Parathyroid adenoma (tissue), 2 donors: ENCODE results near the gene TAS2R31.
"Not testable (repeated sequence)": the region's sequence is repeated elsewhere in the genome, so short reads cannot be mapped to it uniquely, and the experiment has no call there.

ENCODE experiments used
- H2AFZ ChIP-seq: fragments of 300-600 bp; sonication (generic); one replicate; pipeline ENCODE4 v1.7.0; 2017; ENCODE audit warnings: antibody characterized with exemption, mild to moderate bottlenecking
- H3K27ac ChIP-seq: fragments of 300-600 bp; sonication (generic); one replicate; pipeline ENCODE4 v1.7.0; 2017
- H3K27me3 ChIP-seq: fragments of 300-600 bp; sonication (generic); one replicate; pipeline ENCODE4 v1.7.0; 2017; ENCODE audit warnings: low read length; ENCODE audit not compliant: control insufficient read depth, insufficient read depth
- H3K36me3 ChIP-seq: fragments of 300-600 bp; sonication (generic); one replicate; pipeline ENCODE4 v1.7.0; 2017; ENCODE audit warnings: low read length; ENCODE audit not compliant: control insufficient read depth, insufficient read depth
- H3K4me1 ChIP-seq: fragments of 300-600 bp; sonication (generic); one replicate; pipeline ENCODE4 v1.7.0; 2017; ENCODE audit warnings: control low read depth
- H3K4me2 ChIP-seq: fragments of 300-600 bp; sonication (generic); one replicate; pipeline ENCODE4 v1.7.0; 2017; ENCODE audit warnings: low read length
- H3K4me3 ChIP-seq: fragments of 300-600 bp; sonication (generic); one replicate; pipeline ENCODE4 v1.7.0; 2017; ENCODE audit warnings: low read depth, low read length
- H3K79me2 ChIP-seq: fragments of 300-600 bp; sonication (generic); one replicate; pipeline ENCODE4 v1.7.0; 2017; ENCODE audit warnings: control low read depth
- H3K9ac ChIP-seq: fragments of 300-600 bp; sonication (generic); one replicate; pipeline ENCODE4 v1.7.0; 2017; ENCODE audit warnings: mild to moderate bottlenecking
- H3K9me3 ChIP-seq: fragments of 300-600 bp; sonication (generic); one replicate; pipeline ENCODE4 v1.7.0; 2017; ENCODE audit warnings: low read length; ENCODE audit not compliant: control insufficient read depth
- CTCF ChIP-seq: fragments of 300-600 bp; sonication (generic); IDR thresholded peaks from one replicate; pipeline ENCODE4 v1.7.0; 2017; ENCODE audit warnings: antibody characterized with exemption, mild to moderate bottlenecking
- donor health status: primary hyperparathyroidism.

Gene TAS2R31

DNA sequence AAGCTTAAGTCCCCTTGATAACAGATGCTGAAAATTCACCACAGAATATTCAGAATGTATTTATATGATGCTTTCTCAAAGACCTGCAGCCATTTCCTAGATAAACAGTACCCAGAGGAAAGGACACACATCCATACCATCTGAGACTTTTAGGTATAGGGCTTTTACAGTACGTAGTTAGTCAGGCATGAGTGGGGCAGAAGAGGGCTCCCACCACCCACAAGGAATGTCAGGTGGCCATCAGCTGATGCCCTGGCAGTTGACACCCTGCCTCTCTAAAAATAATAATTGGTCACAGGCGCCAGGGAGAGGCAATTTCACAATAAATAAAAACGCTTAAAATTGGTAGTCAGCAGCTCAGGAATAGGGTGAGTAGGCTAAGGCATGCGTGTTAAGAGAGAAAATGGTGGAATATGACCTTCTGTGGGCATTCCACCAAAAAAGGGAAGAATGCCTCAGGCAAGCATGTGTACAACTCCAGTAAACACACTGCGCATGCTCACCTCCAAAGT lies 38.7 kb upstream of the TAS2R31 start:
- H3K4me3 ChIP-seq: no peak overlapping the region
- H3K27ac ChIP-seq: no peak overlapping the region
- H3K4me1 ChIP-seq: no peaks in the 10 kb centered on the region
- H2AFZ ChIP-seq: no peak overlapping the region
- H3K27me3 ChIP-seq: no peaks in the 10 kb centered on the region
- no peak overlapping the region for H3K4me2 ChIP-seq
- no peaks in the 10 kb centered on the region for H3K9me3 ChIP-seq
- no peaks in the 10 kb centered on the region for H3K36me3 ChIP-seq
- TF ChIP-seq CTCF: no peak
- no peak overlapping the region for H3K9ac ChIP-seq
- H3K79me2 ChIP-seq: no peaks in the 10 kb centered on the region

DNA sequence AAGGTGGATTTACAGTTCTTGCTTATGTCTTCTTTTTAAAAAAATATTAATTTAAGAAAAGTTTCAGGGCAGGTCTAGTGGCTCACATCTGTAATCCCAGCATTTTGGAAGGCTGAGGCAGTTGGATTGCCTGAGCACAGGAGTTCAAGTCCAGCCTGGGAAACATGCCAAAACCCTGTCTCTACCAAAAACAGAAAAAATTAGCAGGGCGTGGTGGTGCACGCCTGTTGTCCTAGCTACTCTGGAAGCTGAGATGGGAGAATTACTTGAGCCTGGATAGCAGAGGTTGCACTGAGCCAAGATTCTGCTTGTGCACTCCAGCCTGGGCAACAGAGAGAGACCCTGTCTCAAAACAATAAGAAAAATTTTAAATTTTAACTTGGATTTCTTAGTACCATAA lies 36.3 kb upstream of the TAS2R31 start:
- TF ChIP-seq CTCF: no peak
- Histone ChIP-seq H3K9ac (no peak overlapping the region), H3K9me3 (no peaks in the 10 kb centered on the region), H3K4me3 (no peak overlapping the region), H3K36me3 (no peaks in the 10 kb centered on the region), H3K4me1 (no peaks in the 10 kb centered on the region), H3K79me2 (peaks cover 2% of the 10 kb centered on the region), H3K27me3 (no peaks in the 10 kb centered on the region), H3K4me2 (no peak overlapping the region), H2AFZ (no peak overlapping the region), H3K27ac (no peak overlapping the region)

DNA sequence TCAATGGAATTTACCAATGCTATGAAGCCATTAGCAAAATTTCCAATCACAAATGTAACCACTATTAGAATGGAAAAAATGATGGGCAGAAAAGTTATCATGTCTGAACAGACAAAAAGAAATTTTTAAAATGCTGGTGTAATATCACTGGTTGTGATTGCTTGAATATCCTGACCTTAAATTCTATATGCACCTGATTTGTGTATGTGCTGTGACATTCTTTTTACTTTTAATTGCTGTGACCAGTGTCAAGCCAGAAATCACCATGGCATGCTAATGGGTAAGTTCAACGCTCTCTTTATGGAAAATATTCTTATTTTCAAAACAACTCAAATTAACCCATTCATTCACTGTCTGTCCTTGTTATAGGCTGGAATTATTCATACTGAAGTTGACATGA lies 31.0 kb upstream of the TAS2R31 start, which contains the start of gene TAS2R46:
TSS of gene TAS2R46 (minus strand) at position 101 of the 400 bp plus-strand sequence. CDS start at position 101, 0 bp downstream.
- H3K4me3 ChIP-seq, H3K9me3 ChIP-seq, H3K9ac ChIP-seq, H3K4me1 ChIP-seq, H3K79me2 ChIP-seq, H3K27me3 ChIP-seq, H3K36me3 ChIP-seq, H3K4me2 ChIP-seq, H3K27ac ChIP-seq, H2AFZ ChIP-seq: not testable (repeated sequence)

- Histone ChIP-seq H3K9ac (no peak overlapping the region), H3K27me3 (no peaks in the 10 kb centered on the region), H3K27ac (no peak overlapping the region), H3K79me2 (peaks cover 8% of the 10 kb centered on the region), H3K9me3 (no peaks in the 10 kb centered on the region), H3K4me1 (no peaks in the 10 kb centered on the region), H2AFZ (no peak overlapping the region), H3K4me3 (no peak overlapping the region), H3K36me3 (no peaks in the 10 kb centered on the region), H3K4me2 (no peak overlapping the region)
- no peak for TF ChIP-seq CTCF
Observed at GRCh38 chr12:11059784-11060183, 28.6 kb upstream of the TAS2R31 start.

- no peaks in the 10 kb centered on the region for H3K9me3 ChIP-seq
- no peak for TF ChIP-seq CTCF
- H3K4me1 ChIP-seq: no peaks in the 10 kb centered on the region
- no peak overlapping the region for H3K4me2 ChIP-seq
- no peak overlapping the region for H3K9ac ChIP-seq
- H3K27ac ChIP-seq: no peak overlapping the region
- H3K4me3 ChIP-seq: no peak overlapping the region
- no peaks in the 10 kb centered on the region for H3K27me3 ChIP-seq
- no peaks in the 10 kb centered on the region for H3K36me3 ChIP-seq
- H3K79me2 ChIP-seq: peaks cover 8% of the 10 kb centered on the region
- no peak overlapping the region for H2AFZ ChIP-seq
Observed at GRCh38 chr12:11059041-11059440, 27.8 kb upstream of the TAS2R31 start.
